ENCODE results near the gene CCNK.

Gene CCNK

GRCh38 chr14:99538733-99539132, 57.5 kb downstream of the CCNK start:
- no peak for DNase-seq

DNA sequence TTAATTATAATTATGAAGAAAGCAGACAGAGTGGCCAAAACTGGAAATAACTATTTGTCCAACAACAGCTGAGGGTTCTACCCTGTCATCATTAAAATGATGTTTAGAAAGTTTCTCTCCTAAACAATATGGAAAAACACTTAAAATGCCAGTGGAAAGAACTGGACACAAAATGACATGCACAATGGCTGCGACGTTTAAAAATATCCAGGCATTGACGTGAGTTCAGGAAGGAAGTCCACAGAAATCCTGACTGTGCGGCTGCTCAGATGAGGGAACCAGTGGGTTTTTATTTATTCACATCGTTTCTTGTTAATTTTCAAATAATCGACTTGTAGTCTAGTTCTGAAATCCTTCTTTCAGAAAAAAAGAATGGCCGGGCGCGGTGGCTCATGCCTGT, 58.3 kb downstream of the CCNK start:
- no peak for DNase-seq

GRCh38 chr14:99540196-99541032, 59.2 kb downstream of the CCNK start:
- no peak for DNase-seq

DNA sequence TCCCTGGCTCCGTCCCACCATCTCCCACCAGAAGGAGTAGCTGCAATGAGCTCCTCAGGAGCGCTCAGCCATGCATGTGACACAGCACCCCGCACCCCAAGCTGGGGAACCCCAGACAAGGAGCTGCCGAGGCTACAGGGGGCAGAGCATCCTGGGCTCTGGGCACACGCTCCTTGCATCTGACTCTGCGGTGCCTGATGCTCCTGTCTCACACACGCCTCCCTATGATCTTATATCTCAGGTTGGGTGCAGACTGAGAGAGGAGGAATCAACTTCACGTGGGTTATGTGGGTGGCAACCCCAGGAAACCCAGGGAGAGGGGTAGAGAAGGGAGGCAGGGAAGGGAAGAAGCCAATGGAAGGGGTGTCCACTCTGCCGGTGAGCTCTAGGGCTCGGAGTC, 60.0 kb downstream of the CCNK start:
- DNase-seq = no peak

- no peak for DNase-seq
Measured at GRCh38 chr14:99541677-99542470, 60.7 kb downstream of the CCNK start.

DNA sequence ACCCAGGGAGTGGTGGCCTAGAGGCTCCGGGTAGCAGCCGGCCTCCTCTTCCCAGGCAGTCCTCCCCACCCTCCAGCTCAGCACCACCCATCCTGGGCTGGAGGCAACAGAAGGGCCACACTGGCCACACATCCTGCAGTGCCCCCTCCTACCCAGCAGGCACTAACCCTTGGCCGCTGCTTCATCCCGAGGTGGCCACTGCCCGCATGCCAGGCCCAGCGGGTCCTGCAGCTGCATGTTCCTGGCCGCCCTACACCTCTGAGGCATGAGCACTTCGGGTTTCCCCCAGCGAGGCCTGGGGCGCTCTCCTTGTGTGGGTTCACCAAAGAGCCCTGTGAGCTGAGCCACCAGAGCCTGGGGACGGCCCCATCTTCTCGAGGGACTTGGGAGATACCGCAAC, 61.4 kb downstream of the CCNK start:
- no peak for DNase-seq

- DNase-seq = no peak
Measured at GRCh38 chr14:99543370-99543769, 62.2 kb downstream of the CCNK start.

GRCh38 chr14:99543985-99544384, 62.8 kb downstream of the CCNK start:
- no peak for DNase-seq

DNA sequence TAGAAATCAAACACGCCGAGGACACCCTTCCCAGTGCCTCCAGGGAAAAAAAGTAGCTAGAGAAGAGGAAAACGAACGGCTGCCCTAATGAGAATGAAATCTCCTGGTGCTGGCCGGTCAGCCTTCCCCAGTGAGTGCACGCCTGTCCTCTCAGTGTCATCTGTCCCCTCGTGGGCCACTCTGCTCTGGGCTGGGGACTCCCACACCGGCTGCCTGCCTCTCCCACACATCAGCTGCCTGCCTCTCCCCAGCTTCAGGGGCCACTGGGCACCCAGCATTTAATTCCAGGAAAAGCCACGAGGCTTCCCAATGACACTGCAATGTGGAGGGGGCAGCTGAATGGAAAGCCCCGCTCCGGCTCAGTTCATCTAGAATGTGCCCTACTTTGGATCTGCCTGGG, 63.8 kb downstream of the CCNK start:
- DNase-seq = no peak

DNA sequence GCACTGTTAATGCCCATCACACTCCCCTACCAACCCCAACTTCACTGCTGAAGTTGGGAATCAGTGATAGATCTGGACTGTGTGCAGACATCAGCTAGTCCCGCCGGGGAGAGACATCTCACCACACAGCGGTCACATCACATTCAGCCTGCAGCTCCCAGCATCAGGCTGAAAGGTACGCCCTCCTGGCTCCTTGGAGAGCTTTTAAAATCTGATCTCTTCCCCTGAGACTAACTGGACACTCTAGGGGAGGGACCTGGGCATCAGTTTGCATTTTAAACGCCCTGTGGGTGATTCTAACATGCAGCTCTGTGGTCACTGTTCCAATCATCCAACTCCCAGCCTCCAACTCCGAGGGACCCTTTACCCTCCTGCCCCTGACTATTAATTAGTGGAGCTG, 64.4 kb downstream of the CCNK start:
- no peak for DNase-seq

GRCh38 chr14:99546234-99546879, 65.1 kb downstream of the CCNK start:
- DNase-seq = no peak

DNA sequence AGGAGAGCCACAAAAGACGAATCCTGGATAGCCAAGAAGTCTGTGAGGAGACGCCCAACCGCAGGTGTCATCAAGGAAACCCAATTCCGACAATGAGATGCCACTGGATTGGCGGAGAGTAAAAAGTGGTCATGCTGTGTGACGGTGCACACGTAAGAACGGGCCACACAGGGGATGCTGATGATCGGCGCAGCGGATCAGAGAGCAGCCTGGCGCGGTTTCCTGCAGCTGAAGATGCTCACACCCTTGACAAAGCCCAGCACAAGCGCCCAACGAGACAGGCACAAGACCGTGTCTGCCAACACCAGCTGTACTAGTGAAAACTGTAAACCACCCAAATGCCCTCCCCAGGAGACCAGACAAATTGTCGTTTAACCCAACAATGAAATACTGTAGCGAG, 67.0 kb downstream of the CCNK start:
- DNase-seq = no peak

- no peak for DNase-seq
Measured at GRCh38 chr14:99548871-99549515, 67.8 kb downstream of the CCNK start.

- DNase-seq = no peak
Measured at GRCh38 chr14:99549684-99550083, 68.5 kb downstream of the CCNK start.

DNA sequence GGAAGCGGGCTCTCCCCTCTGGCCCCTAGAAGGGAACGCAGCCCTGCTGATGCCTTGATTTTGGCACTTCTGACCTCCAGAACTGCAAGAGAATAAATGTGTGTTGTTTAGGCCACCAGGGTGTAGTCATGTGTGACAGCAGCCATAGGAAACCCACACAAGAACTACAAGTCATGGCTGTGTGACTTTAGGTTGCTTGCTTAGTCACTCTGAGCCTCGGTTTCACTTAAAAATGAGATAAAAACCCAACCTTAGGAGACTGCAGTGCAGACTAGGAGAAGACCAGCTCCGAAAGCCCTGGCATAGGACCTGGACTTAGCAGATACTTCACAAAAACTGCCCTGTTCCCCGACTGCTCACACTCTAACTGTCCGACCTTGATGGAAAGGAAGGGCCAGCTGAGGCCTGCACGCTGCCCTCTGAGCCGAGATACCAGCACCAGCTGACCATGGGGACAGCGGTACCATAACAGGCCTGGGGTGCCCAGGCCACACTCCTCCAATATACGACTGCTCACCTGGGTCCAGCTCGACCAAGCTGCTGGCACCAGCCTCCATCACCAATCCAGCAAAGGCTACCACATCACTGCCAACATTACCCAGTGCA, 69.3 kb downstream of the CCNK start:
- no peak for DNase-seq

DNA sequence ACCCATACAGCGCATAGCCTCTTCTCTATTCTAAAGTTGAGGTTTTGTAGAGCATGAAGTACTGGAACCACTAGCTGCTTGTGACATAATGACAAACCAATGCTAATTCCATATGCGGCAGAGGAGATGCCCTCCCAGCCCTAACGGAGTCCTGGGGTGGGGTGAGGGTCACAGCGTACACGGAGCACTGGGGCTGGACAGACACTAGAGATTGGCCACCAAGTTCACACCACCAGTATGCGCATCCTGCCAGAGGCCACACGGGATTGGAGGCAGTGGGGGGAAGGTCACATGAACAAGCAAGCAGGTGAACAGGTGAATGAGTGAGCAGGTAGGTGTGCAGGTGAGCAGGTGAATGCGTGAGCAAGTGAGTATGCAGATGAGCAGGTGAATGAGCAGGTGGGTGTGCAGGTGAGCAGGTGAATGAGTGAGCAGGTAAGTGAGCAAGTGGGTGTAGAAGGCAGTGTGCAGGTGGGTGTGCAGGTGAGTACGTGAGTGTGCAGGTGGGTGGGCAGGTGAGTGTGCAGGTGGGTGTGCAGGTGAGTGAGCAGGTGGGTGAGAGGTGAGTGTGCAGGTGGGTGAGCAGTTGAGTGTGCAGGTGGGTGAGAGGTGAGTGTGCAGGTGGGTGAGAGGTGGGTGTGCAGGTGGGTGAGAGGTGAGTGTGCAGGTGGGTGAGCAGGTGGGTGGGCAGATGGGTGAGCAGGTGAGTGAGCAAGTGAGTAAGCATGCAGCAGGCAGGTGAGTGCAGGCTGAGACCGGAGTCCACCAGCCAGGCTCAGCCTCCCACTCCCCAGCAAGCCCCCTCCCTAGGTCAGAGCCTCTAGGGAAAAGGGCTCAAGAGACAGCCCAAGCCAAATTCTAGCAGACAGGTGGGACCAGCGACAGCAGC, 70.1 kb downstream of the CCNK start:
- DNase-seq = no peak

DNA sequence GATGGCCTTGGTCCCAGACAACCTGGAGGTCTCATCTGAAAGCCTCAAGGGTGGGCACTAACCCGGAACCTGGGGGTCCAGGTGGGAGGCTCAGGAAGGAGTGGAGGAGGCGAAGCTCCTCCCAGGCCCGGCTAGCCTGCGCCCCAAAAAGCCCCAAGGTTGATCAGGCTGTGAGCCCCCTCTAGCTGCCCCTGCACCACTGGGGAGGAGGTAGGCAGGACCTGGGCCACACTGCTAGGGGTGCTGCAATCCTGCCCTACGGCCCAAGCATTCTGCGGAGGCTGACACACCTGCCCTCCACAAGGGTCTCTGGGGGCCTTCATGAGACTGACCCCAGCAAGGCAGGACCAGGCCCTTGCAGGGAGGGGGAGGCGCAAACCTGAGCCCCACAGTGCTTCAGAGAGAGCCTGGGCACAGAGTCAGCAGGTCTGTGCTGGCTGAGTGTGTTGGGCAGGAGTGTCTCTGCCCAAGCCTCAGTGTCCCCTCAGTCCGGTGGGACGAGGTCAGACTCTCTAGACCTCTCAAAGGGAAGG, 70.9 kb downstream of the CCNK start:
- no peak for DNase-seq

DNA sequence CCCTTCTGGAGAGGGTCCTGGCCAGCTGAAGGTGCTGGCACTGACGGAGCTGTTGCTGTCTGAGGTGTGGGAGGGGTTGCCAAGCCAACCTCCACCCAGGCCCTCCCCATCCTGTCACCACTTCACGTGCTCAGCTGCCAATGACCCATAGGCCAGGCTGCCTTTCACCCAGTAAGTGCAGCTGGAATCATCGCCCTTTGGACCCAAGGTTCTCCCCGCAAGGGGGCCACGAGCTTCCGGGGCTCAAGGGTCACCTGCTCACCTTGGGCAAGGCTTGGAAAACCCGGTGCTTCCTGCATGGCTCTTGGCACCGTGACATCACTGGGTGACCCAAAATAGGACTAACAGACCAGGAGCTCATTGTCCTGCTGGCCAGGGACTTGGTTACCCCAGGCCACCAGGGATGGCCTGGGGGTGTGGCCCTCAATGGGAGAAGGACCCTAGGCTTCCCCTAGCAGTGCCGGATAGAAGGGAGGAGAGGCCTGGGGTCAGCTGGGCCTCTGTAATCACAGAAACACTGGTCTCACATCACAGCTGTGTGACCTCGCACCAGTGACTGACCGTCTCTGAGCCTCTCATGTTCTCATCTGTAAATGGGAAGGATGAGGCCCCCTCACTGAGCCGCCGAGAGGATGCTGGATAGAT, 71.5 kb downstream of the CCNK start:
- no peak for DNase-seq

- no peak for DNase-seq
Measured at GRCh38 chr14:99554184-99554583, 73.0 kb downstream of the CCNK start.

- no peak for DNase-seq
Measured at GRCh38 chr14:99554757-99555531, 73.7 kb downstream of the CCNK start.
